Adipocyte (in vitro differentiated cells): ENCODE results near the gene TMEM238.
"Not testable (repeated sequence)": the region's sequence is repeated elsewhere in the genome, so short reads cannot be mapped to it uniquely, and the experiment has no call there.

ENCODE experiments used
- DNase-seq: peaks from one replicate; pipeline ENCODE4 v3.0.0-alpha.2; 2015; ENCODE audit warnings: low read depth
- H3K27me3 ChIP-seq: replicated peaks from 2 replicates; pipeline ENCODE4 v1.7.0; 2013; ENCODE audit warnings: mild to moderate bottlenecking, low read length, moderate library complexity; ENCODE audit not compliant: control insufficient read depth, insufficient read depth
- H3K36me3 ChIP-seq: 2 replicates; pipeline ENCODE4 v1.7.0; 2013; ENCODE audit warnings: low read length, mild to moderate bottlenecking, moderate library complexity; ENCODE audit not compliant: control insufficient read depth, insufficient read depth, severe bottlenecking
- H3K4me1 ChIP-seq: 2 replicates; pipeline ENCODE4 v1.7.0; 2013; ENCODE audit warnings: mild to moderate bottlenecking, low read length, moderate library complexity; ENCODE audit not compliant: control insufficient read depth, insufficient read depth
- H3K4me3 ChIP-seq: 2 replicates; pipeline ENCODE4 v1.7.0; 2013; ENCODE audit warnings: mild to moderate bottlenecking, low read length, moderate library complexity
- H3K9ac ChIP-seq: 2 replicates; pipeline ENCODE4 v1.7.0; 2013; ENCODE audit warnings: mild to moderate bottlenecking, low read length, moderate library complexity
- H3K9me3 ChIP-seq: 2 replicates; pipeline ENCODE4 v1.7.0; 2013; ENCODE audit warnings: mild to moderate bottlenecking, low read length, moderate library complexity; ENCODE audit not compliant: control insufficient read depth

Gene TMEM238, protein sequence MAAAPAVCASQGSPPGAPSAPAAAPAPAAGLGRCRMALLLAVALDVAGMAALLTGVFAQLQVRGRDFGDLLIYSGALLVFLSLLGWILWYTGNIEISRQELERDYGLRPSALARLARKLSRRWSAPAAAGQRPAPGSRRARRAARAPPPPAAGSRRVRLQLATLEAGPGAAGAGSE

DNA sequence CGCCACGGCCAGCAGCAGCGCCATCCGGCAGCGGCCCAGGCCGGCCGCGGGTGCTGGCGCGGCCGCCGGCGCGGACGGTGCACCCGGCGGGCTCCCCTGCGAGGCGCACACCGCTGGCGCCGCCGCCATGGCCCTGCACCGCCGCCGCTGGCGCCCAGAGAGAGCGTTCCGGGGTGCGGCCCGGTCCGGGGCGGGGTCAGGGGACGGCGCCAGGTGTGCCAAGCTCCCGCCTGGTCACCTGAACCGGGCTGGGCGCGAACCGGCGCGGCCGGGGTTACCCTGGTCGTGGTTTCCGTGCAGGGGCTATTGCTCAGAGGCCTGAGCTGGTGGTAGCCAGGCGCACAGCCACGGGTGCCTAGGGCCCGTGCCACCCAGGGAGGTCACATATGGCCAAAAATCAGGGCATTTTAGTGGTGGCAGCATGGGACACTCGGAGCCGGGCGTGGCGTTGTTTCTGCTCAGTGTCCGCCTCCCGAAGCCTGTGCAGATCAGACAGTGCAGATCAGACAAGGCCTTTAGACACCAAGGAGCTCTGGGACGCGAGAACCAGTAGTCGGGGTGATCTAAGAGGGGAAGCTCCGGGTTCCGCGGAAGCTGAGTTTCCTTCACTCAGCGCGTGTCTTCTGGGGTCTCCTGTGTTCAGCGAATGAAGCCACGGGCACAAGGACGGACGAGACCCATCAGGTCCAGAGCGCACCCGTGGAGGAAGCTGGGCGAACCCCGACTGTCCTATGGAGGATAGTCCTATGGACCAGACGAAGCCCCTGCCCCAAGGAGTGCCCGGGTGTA is at the start of gene TMEM238:
TMEM238 (minus strand) TSS at position 162 of the 789 bp plus-strand sequence; CDS start at position 129, 33 bp downstream.
- Histone ChIP-seq H3K36me3 (peaks cover 24% of the 10 kb centered on the region), H3K4me1 (peaks cover 37% of the 10 kb centered on the region), H3K9ac (peak within 1 kb of the TSS; percentile 98), H3K4me3 (peak within 1 kb of the TSS; percentile 92), H3K9me3 (no peaks in the 10 kb centered on the region), H3K27me3 (no peaks in the 10 kb centered on the region)
- DNase-seq = no peak

DNA sequence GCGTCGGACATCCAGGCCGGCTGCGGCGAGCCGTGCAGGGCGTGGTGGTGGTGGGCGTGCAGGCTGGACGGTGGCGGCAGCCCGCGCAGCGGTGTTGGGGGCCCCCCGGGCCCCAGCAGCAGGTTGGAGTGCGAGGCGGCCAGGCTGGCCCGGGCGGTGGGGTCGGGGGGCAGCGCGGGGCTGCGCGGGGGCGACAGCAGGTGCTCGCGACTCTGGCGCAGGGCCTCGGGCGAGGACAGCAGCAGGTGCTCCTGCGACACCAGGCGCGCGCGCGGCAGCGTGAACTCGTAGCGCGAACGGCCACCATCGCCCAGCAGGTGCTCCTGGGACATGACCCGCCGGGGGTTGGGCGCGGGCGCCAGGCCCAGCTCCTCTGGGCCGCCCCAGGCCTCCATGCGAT is 49.2 kb upstream of the TMEM238 start:
- Histone ChIP-seq H3K4me1 (no peaks in the 10 kb centered on the region), H3K9ac (no peak overlapping the region), H3K36me3 (no peaks in the 10 kb centered on the region), H3K9me3 (no peaks in the 10 kb centered on the region), H3K27me3 (peaks cover 65% of the 10 kb centered on the region), H3K4me3 (no peak overlapping the region)
- DNase-seq = no peak

DNA sequence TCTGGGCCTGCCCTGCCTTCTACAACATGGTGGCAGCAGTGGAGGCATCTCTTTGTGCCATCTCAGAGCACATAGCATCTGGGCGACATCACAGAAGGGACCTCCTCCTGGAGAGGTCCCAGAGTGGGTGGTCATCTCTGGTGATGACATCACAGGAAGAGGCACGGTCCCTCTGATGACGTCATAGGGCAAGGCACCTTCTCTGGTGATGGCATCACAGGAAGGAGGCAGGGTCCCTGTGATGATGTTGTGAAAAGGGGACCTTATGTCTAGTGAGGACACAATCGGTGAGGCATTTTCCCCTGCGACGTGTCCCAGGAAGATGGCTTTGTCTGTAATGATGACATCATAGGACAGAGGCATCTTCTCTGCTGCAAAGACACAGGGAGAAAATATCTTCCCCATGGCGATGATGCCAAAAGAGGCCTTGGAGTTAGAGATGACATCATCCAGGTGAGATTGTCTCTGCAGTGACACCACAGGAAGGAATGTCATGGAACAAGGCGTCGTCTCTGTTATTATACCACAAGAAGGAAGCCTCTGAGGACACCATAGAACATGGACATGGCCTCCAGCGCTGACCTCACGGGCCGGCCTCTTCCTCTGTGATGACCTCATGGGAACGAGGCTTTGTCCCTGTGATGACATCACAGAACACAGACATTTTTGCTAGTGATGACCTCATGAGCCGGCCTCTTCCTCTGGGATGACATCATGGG is 48.3 kb upstream of the TMEM238 start:
- no peaks in the 10 kb centered on the region for H3K4me1 ChIP-seq
- DNase-seq = no peak
- peaks cover 62% of the 10 kb centered on the region for H3K27me3 ChIP-seq
- no peaks in the 10 kb centered on the region for H3K36me3 ChIP-seq
- H3K9ac ChIP-seq = no peak overlapping the region
- H3K9me3 ChIP-seq = no peaks in the 10 kb centered on the region
- H3K4me3 ChIP-seq = no peak overlapping the region

DNA sequence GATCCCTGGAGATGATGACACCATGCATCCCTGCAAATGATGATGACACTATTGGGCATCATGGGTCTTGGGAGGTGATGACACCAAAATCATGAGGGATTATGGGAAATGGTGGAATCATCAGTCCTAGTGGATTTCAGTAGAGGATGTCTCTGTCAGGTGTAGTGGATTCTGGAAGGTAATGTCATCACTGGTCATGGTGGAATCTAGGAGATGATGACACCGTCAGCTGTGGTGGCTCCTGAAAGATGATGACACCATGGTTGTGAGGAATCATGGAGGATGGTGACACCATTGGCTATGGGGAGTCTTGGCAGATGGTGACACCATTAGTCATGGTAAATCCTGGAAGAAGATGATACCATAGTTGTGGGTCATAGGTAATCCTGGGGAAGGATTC is 47.1 kb upstream of the TMEM238 start:
- Histone ChIP-seq H3K9ac (no peak overlapping the region), H3K27me3 (peaks cover 58% of the 10 kb centered on the region), H3K9me3 (no peaks in the 10 kb centered on the region), H3K4me3 (no peak overlapping the region), H3K4me1 (no peaks in the 10 kb centered on the region), H3K36me3 (no peaks in the 10 kb centered on the region)
- DNase-seq = no peak

DNA sequence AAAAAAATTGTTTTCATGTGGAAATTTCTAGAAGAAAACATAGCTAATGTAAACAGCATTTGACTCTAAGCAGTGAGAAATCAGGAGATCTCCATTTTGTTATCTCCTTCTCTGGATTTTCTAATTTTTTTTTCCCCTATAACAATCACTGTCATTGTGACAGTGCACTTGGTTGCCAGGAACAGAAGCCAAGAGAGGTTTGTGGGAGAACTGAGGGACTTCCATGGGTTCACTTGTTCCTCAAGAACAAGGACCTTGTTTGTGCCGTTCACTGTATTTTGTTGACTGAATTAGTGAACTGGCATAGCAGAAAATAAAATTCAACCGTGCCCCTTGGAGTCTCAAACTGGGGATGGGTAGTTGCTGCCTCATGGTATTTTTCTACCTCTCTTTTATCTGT is 42.0 kb upstream of the TMEM238 start:
- Histone ChIP-seq H3K27me3 (peaks cover 38% of the 10 kb centered on the region), H3K9me3 (no peaks in the 10 kb centered on the region), H3K36me3 (no peaks in the 10 kb centered on the region), H3K4me3 (no peak overlapping the region), H3K9ac (no peak overlapping the region), H3K4me1 (no peaks in the 10 kb centered on the region)
- no peak for DNase-seq

DNA sequence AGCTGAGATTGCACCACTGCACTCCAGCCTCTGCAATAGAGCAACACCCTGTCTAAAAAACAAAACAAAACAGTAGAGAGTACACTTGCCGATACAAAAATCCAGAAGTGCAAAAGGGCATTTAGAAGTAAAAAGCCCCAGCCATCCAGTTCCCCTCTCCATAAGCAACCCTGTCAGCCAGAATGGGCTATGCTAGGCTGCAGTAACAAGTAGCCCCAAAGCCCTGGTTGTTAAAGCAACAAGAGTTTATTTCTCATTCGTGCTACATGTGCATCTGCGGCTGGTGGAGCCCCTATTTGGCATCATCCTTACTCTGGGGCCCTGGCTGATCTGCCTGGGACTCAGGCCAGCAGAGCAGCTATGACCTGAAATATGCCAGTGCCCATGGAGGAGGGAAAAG is 40.4 kb upstream of the TMEM238 start:
- Histone ChIP-seq H3K9me3 (no peaks in the 10 kb centered on the region), H3K36me3 (no peaks in the 10 kb centered on the region), H3K9ac (no peak overlapping the region), H3K27me3 (peaks cover 35% of the 10 kb centered on the region), H3K4me1 (no peaks in the 10 kb centered on the region), H3K4me3 (no peak overlapping the region)
- no peak for DNase-seq

DNA sequence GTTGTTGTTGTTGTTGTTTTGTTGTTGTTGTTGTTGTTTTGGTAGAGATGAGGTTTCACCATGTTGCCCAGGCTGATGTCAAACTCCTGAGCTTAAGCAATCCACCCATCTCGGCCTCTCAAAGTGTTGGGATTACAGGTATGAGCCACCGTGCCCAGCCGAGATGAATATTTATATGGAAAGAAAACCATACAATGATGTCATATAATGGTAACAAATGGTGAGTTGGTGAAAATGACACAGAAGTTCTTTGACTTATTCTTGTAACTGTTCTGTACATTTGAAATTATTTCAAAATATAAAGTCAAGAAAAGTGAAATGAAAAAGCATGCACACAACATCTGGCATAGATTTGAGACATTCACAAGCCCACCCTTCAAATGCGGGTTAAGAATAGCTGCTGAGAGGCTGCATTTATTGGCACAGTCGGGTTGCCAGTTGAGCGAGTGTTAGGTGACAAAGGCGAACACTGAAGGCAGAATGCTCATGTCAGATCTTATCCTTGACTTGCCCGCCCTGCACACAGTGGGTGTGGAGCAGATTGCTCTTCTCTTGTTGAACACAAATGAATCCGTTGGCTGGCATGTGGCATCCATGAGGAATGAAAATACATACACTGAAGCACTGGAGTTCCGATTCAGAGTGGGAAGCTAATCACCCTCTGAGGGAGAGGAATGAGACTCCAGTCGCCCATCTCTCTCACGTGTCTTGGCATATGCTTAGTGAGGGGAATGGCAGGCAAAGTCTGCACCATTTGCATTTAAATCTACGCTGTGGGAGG is 39.3 kb upstream of the TMEM238 start:
- DNase-seq = no peak
- no peaks in the 10 kb centered on the region for H3K36me3 ChIP-seq
- H3K9ac ChIP-seq = no peak overlapping the region
- H3K4me1 ChIP-seq = no peaks in the 10 kb centered on the region
- peaks cover 30% of the 10 kb centered on the region for H3K27me3 ChIP-seq
- no peak overlapping the region for H3K4me3 ChIP-seq
- H3K9me3 ChIP-seq = no peaks in the 10 kb centered on the region

DNA sequence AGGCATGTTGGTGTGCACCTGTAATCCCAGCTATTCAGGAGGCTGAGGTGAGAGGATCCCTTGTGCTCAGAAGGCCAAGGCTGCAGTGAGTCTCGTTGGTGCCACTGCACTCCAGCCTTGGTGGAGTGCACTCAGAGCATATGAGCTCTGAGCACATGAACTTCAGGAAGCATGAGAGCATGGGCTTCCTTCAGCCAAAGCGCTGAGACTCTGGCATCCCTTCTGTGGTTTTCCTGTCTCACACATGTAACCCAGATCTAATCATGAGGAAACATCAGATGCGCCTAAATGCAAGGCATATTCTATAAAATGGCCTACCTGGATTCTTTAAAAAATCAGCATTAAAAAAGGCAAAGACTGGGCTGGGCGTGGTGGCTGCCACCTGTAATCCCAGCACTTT is 37.2 kb upstream of the TMEM238 start:
- not testable (repeated sequence) for DNase-seq, H3K9ac ChIP-seq, H3K4me1 ChIP-seq, H3K9me3 ChIP-seq, H3K4me3 ChIP-seq, H3K36me3 ChIP-seq
- peaks cover 27% of the 10 kb centered on the region for H3K27me3 ChIP-seq

DNA sequence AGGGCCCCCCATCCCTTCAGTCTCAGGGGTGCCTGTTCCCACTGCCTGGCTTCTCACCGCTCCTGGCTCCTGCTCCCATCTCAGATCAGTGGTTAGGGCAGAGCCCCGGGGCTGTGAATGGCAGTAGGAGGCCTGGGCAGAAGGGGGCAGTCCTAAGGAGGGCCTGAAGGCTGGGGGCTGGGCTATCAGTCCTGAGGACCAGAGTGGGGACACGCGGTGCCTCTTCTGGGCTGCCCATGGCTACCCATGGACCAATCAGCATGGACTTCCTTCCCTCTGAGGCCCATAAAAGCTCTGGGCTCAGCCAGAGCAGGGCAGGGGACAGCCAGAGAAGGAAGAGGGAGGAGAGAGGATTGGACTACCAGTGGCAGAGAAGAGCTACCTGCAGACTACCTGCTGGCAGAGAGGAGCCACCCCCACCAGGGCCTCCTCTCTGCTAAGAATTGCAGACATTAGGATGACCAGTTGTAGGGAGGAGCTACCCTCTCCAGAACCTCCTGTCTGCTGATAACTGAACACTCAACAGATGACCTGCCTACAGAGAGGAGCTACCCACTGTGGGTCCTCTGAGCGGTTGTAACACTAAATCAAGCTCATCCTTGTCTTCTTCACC is 35.6 kb upstream of the TMEM238 start:
- H3K9ac ChIP-seq = no peak overlapping the region
- no peaks in the 10 kb centered on the region for H3K4me1 ChIP-seq
- H3K27me3 ChIP-seq = peaks cover 18% of the 10 kb centered on the region
- no peak for DNase-seq
- no peaks in the 10 kb centered on the region for H3K36me3 ChIP-seq
- no peak overlapping the region for H3K4me3 ChIP-seq
- no peaks in the 10 kb centered on the region for H3K9me3 ChIP-seq

DNA sequence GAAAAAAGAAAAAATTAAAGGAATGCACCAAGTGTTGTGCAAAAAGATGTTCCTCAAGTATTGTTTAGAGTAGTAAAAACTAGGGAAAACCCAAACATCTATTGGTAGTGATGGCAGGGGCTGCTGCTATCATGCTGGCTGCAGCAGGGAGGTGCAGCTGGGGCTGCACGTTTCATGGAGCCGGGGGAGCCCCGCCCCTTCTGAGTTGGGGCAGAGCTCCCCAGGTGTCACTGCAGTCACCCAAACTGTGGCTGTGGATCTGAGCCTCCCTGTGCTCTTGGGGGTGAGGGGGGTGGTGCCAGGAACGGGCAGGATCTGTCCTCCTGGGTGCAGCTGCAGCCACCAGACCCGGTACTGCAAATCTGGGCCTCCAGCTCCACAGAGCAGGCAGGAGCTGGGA is 35.0 kb upstream of the TMEM238 start:
- Histone ChIP-seq H3K27me3 (peaks cover 18% of the 10 kb centered on the region), H3K36me3 (no peaks in the 10 kb centered on the region), H3K9me3 (no peaks in the 10 kb centered on the region), H3K4me3 (no peak overlapping the region), H3K9ac (no peak overlapping the region), H3K4me1 (no peaks in the 10 kb centered on the region)
- DNase-seq = no peak
